Parathyroid adenoma (tissue), 2 donors: Measurements from ENCODE around the gene KLHL3.
A peak's percentile ranks its signal among the peaks of the same experiment; 100 is the strongest.

ENCODE experiments used
- H2AFZ ChIP-seq: fragments of 300-600 bp; sonication (generic); one replicate; pipeline ENCODE4 v1.7.0; 2017; ENCODE audit warnings: antibody characterized with exemption, mild to moderate bottlenecking
- H3K27ac ChIP-seq: fragments of 300-600 bp; sonication (generic); one replicate; pipeline ENCODE4 v1.7.0; 2017
- H3K27me3 ChIP-seq: fragments of 300-600 bp; sonication (generic); one replicate; pipeline ENCODE4 v1.7.0; 2017; ENCODE audit warnings: low read length; ENCODE audit not compliant: control insufficient read depth, insufficient read depth
- H3K36me3 ChIP-seq: fragments of 300-600 bp; sonication (generic); one replicate; pipeline ENCODE4 v1.7.0; 2017; ENCODE audit warnings: low read length; ENCODE audit not compliant: control insufficient read depth, insufficient read depth
- H3K4me1 ChIP-seq: fragments of 300-600 bp; sonication (generic); one replicate; pipeline ENCODE4 v1.7.0; 2017; ENCODE audit warnings: control low read depth
- H3K4me2 ChIP-seq: fragments of 300-600 bp; sonication (generic); one replicate; pipeline ENCODE4 v1.7.0; 2017; ENCODE audit warnings: low read length
- H3K4me3 ChIP-seq: fragments of 300-600 bp; sonication (generic); one replicate; pipeline ENCODE4 v1.7.0; 2017; ENCODE audit warnings: low read depth, low read length
- H3K79me2 ChIP-seq: fragments of 300-600 bp; sonication (generic); one replicate; pipeline ENCODE4 v1.7.0; 2017; ENCODE audit warnings: control low read depth
- H3K9ac ChIP-seq: fragments of 300-600 bp; sonication (generic); one replicate; pipeline ENCODE4 v1.7.0; 2017; ENCODE audit warnings: mild to moderate bottlenecking
- H3K9me3 ChIP-seq: fragments of 300-600 bp; sonication (generic); one replicate; pipeline ENCODE4 v1.7.0; 2017; ENCODE audit warnings: low read length; ENCODE audit not compliant: control insufficient read depth
- TF ChIP-seq, protein P1 (sequence below): fragments of 300-600 bp; sonication (generic); IDR thresholded peaks from one replicate; pipeline ENCODE4 v1.7.0; 2017; ENCODE audit warnings: antibody characterized with exemption, mild to moderate bottlenecking
- donor health status: primary hyperparathyroidism.

The KLHL3 gene

DNA sequence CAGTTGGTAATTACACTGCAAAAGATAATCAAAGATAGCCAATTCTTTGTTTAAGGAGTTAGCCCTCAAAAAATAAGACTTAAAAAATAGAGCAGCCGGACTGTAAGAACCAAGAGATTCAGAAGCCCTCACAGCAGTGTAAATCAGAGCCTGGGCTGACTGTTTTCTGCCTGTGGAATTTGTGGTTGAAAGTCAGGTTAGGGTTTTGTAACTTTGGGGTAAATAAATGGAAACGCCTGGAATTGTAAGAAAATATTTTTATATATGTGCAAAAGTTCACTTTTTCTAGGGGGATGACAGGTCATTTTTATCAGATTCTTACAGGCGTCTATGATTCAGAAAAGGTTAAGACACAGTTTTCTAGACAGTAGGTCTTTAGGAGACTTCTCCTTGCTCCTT, 35.6 kb downstream of the KLHL3 start:
- no peaks in the 10 kb centered on the region for H3K9me3 ChIP-seq
- TF ChIP-seq, protein P1, sequence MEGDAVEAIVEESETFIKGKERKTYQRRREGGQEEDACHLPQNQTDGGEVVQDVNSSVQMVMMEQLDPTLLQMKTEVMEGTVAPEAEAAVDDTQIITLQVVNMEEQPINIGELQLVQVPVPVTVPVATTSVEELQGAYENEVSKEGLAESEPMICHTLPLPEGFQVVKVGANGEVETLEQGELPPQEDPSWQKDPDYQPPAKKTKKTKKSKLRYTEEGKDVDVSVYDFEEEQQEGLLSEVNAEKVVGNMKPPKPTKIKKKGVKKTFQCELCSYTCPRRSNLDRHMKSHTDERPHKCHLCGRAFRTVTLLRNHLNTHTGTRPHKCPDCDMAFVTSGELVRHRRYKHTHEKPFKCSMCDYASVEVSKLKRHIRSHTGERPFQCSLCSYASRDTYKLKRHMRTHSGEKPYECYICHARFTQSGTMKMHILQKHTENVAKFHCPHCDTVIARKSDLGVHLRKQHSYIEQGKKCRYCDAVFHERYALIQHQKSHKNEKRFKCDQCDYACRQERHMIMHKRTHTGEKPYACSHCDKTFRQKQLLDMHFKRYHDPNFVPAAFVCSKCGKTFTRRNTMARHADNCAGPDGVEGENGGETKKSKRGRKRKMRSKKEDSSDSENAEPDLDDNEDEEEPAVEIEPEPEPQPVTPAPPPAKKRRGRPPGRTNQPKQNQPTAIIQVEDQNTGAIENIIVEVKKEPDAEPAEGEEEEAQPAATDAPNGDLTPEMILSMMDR = no peak
- no peaks in the 10 kb centered on the region for H3K79me2 ChIP-seq
- no peaks in the 10 kb centered on the region for H3K36me3 ChIP-seq
- no peak overlapping the region for H3K27ac ChIP-seq
- H3K27me3 ChIP-seq = no peaks in the 10 kb centered on the region
- H3K9ac ChIP-seq = no peak overlapping the region
- no peak overlapping the region for H3K4me2 ChIP-seq
- peaks cover 6% of the 10 kb centered on the region for H3K4me1 ChIP-seq
- no peak overlapping the region for H3K4me3 ChIP-seq
- no peak overlapping the region for H2AFZ ChIP-seq

GRCh38 chr5:137699336-137700281, 36.3 kb downstream of the KLHL3 start:
- Histone ChIP-seq H3K79me2 (no peaks in the 10 kb centered on the region), H2AFZ (no peak overlapping the region), H3K4me1 (peaks cover 6% of the 10 kb centered on the region), H3K9me3 (no peaks in the 10 kb centered on the region), H3K4me3 (no peak overlapping the region), H3K27me3 (no peaks in the 10 kb centered on the region), H3K4me2 (no peak overlapping the region), H3K9ac (no peak overlapping the region), H3K27ac (no peak overlapping the region), H3K36me3 (no peaks in the 10 kb centered on the region)
- TF ChIP-seq, protein P1 = no peak

- Histone ChIP-seq H3K4me3 (no peak overlapping the region), H2AFZ (no peak overlapping the region), H3K9me3 (no peaks in the 10 kb centered on the region), H3K4me2 (no peak overlapping the region), H3K36me3 (no peaks in the 10 kb centered on the region), H3K27me3 (no peaks in the 10 kb centered on the region), H3K27ac (no peak overlapping the region), H3K79me2 (no peaks in the 10 kb centered on the region), H3K9ac (no peak overlapping the region), H3K4me1 (peaks cover 6% of the 10 kb centered on the region)
- TF ChIP-seq, protein P1 = no peak
Observed at GRCh38 chr5:137696481-137696880, 39.4 kb downstream of the KLHL3 start.

- TF ChIP-seq, protein P1 = no peak
- peaks cover 6% of the 10 kb centered on the region for H3K4me1 ChIP-seq
- no peak overlapping the region for H3K4me3 ChIP-seq
- H3K79me2 ChIP-seq = no peaks in the 10 kb centered on the region
- H3K9me3 ChIP-seq = no peaks in the 10 kb centered on the region
- no peak overlapping the region for H3K4me2 ChIP-seq
- no peak overlapping the region for H3K9ac ChIP-seq
- no peak overlapping the region for H2AFZ ChIP-seq
- H3K36me3 ChIP-seq = no peaks in the 10 kb centered on the region
- peak overlapping the region; percentile 5 for H3K27ac ChIP-seq
- H3K27me3 ChIP-seq = no peaks in the 10 kb centered on the region
Observed at GRCh38 chr5:137695651-137696428, 40.0 kb downstream of the KLHL3 start.
